Large intestine (tissue), 3 donors: ENCODE data around the gene ALDH3A1. TPM values are rescaled to one million over a fixed set of nuclear protein-coding genes. Genes with fewer than 3 reads are reported as not detected.
"Not testable (repeated sequence)": the region's sequence is repeated elsewhere in the genome, so short reads cannot be mapped to it uniquely, and the experiment has no call there.

ENCODE experiments used
- DNase-seq, 2 donors: peaks; one replicate each; pipeline versions ENCODE4 v3.0.0 to v3.0.0-alpha.2; 2013
- H3K27ac ChIP-seq: one replicate; pipeline ENCODE4 v1.5.1; 2013; ENCODE audit warnings: low read length
- H3K27me3 ChIP-seq: 2 replicates; pipeline ENCODE4 v1.6.1; 2013; ENCODE audit warnings: low read length; ENCODE audit not compliant: control insufficient read depth, insufficient read depth
- H3K36me3 ChIP-seq: 2 replicates; pipeline ENCODE4 v1.6.1; 2013; ENCODE audit warnings: low read length; ENCODE audit not compliant: control insufficient read depth, insufficient read depth
- H3K4me1 ChIP-seq: one replicate; pipeline ENCODE4 v1.6.1; 2013; ENCODE audit warnings: low read length; ENCODE audit not compliant: control insufficient read depth, insufficient read depth
- H3K4me3 ChIP-seq: one replicate; pipeline ENCODE4 v1.5.1; 2013; ENCODE audit warnings: low read length
- H3K9me3 ChIP-seq: one replicate; pipeline ENCODE4 v1.6.1; 2013; ENCODE audit warnings: mild to moderate bottlenecking, low read depth, low read length, moderate library complexity; ENCODE audit not compliant: control insufficient read depth
- WGBS: methylation state at CpG from one replicate; pipeline ENCODE4 v1.1.5; 2013; ENCODE audit warnings: low lambda C conversion rate; ENCODE audit not compliant: insufficient coverage; 5-methylcytosine and 5-hydroxymethylcytosine counted together
- polyA plus RNA-seq: library from polyadenylated mRNA; unstranded; fragments of 120-200 nt; gene quantifications from one replicate; pipeline ENCODE4 v1.2.1, GENCODE V29; 2013

Gene ALDH3A1
- polyA plus RNA-seq, 1 donor, result 1.6 TPM

DNA sequence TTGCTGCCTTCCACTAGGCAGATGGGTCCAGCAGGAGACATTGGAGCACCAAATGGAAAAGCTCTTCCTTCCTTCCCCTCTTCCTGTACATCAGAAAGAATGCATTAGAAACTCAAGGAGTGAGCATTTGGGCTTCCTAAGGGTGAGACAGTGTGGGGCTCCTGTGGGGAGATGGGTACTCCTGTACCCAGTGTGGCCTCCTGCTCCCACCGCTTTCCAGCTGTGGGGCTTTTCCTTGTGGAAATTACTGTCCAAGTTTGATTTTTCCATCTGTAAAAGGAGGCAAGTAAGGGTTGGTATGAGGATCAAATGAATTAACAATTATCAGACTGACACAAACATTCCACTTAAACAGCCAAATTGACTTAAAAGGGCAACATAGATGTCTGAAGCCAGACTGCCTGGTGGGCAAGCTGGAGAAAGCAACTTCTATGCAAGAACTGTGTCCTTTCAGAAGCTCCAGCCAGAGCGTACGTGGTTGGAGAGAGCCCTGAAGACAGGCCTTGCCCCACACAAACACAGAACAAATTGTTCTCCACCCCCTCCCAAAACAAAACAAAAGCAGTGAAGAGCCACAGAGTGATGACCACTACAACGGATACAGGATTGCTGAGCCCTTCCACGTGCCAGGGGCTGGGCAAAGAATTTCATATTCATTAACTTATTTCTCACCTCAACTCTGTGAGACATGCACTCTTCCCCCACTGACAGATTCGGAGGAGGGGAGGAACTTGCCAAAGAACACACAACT lies 23.1 kb upstream of the ALDH3A1 start:
- no peaks in the 10 kb centered on the region for H3K4me1 ChIP-seq
- WGBS, result 80% methylated on average over 1 of the region's 6 CpGs
- no peak for DNase-seq
- no peak overlapping the region for H3K27ac ChIP-seq
- no peaks in the 10 kb centered on the region for H3K9me3 ChIP-seq
- H3K4me3 ChIP-seq, result no peak overlapping the region
- no peaks in the 10 kb centered on the region for H3K27me3 ChIP-seq
- H3K36me3 ChIP-seq, result peaks cover 16% of the 10 kb centered on the region

DNA sequence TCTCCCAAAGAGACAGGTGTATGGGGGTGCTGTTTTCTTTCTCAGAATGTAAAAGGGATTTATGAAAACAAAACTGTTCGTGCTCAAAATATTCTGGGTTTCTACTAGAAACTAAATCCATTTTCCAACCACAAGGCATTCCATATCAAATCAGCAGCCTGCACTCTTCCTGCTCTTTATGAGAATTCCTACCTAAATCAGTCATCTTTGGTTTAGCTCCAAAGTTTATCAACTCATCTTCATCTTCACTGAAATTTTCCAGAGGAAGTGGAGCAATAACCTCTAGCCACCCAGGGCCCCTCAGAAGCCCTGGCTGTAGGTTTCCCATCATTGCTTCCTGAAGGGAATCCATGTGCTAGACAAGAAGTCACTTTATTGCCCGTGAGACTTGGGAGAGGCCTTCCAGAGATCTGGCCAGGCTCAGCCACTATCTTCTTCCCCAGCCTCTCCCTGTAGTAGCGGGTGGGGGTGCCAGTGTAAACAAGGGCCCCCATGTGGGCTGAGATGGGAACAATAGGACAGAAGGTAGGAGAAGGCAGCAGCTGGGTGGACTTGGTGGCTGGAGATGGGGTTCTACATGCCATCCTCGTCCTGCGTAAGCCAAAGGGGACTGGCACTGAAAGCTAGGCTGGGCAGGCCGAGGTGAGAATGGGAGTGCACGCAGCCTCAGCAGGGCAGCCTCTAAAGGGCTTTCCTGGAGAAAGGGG lies 22.0 kb upstream of the ALDH3A1 start:
- H3K27ac ChIP-seq, result no peak overlapping the region
- no peak overlapping the region for H3K4me3 ChIP-seq
- DNase-seq, result no peak
- no peaks in the 10 kb centered on the region for H3K4me1 ChIP-seq
- H3K36me3 ChIP-seq, result peaks cover 9% of the 10 kb centered on the region
- H3K27me3 ChIP-seq, result no peaks in the 10 kb centered on the region
- H3K9me3 ChIP-seq, result no peaks in the 10 kb centered on the region
- WGBS, result no CpG with 5 or more reads among the region's 7 CpGs

DNA sequence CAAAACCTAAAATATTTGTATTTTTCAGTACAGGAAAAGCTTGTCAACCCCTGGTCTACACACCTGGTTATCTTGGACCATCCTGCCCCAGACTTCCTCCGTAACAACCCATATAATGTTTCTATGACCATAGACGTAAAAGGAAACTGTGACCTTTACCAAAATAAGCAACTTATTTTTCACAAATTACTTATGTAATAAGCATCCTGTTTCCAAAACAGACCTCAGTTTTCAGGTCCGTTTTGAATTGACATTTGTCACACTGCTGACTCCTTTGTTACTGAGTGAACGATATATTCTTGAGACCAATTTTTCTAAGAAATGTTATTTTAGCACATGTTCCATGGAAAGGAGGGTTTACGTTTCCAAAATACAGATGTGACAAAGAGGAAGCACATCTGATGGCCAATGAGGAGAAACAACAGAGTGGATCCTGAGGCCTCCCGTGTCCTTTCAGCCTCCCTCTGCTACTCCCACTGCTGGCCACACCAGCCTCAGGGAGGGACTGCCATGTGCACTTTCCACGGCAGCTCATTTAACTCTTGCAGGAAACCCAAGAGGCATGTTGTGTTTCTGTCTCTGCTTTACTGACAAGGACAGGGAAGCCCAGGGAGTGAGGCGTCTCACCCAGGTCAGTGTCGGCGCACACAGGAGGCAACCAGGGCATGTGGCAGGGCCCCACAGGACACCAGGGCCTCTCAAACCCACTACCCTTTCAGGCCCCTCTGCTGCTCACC lies 20.1 kb upstream of the ALDH3A1 start:
- DNase-seq, result no peak
- 58% methylated on average over 3 of the region's 10 CpGs for WGBS
- H3K4me1 ChIP-seq, result no peaks in the 10 kb centered on the region
- no peaks in the 10 kb centered on the region for H3K27me3 ChIP-seq
- H3K4me3 ChIP-seq, result no peak overlapping the region
- H3K27ac ChIP-seq, result no peak overlapping the region
- peaks cover 5% of the 10 kb centered on the region for H3K36me3 ChIP-seq
- H3K9me3 ChIP-seq, result no peaks in the 10 kb centered on the region

DNA sequence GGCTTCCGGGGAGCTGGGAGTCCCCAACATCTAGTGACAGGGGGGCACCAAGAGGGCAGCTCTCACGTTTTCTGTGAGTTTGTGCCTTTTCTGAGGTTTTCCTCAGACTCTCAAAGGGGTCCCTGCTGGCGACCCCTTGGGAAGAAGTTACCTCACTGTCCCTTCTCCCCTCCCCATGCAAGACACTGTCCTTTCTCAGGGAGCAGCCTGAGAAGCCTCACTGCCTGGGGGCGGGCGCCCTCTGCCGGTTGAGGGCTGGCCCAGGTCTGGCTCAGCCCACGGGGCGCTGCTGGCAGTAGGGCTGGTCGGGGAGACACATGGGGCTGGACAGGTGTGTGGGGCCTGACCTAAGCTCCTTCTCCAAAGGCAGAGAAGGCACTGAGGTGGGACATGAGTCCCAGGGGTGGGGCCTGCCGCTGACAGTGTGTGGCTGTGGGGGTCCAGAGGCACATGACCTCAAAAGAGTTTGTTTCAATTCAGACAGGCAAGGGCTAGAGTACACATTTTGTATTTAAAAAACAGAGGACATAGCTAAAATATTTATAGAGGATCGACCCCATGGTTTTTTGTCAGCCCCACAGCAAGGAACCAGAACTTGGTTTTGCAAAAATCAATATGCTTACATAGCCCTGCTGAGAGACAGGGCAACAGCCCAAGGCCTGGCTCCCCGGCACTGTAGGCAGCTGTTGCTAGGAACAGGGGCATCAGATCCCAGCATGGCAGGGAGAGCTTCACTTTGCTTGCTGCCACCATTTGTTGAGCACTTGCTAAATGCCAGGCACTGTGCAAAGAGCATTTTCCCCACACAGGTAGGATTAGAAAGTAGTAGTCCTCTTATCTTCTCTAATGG lies 18.5 kb upstream of the ALDH3A1 start:
- Histone ChIP-seq H3K27ac (no peak overlapping the region), H3K36me3 (peaks cover 2% of the 10 kb centered on the region), H3K9me3 (no peaks in the 10 kb centered on the region), H3K4me1 (no peaks in the 10 kb centered on the region), H3K4me3 (no peak overlapping the region), H3K27me3 (no peaks in the 10 kb centered on the region)
- peak; percentile 58 to 60 for DNase-seq
- 29% methylated on average over 1 of the region's 12 CpGs for WGBS

DNA sequence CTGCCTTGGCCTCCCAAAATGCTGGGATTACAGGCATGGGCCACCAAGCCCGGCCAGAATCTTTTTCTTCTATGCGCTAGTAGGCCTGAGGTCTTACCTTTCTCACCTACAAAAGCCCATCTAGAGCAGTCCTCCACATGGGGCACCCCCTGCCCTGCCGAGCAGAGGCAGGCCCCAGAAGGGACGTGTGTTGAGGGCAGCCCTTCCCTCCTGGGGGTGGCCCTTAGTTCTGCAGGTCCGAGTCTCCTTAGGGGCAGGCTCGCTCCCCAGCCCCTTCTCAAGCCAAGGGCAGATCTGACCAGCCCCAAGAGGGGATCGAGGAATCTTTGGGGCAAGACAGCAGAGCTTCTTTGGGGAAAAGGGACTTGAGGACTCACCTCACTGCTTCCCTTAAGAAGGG lies 17.9 kb upstream of the ALDH3A1 start:
- Histone ChIP-seq H3K4me1 (no peaks in the 10 kb centered on the region), H3K36me3 (peaks cover 2% of the 10 kb centered on the region), H3K4me3 (no peak overlapping the region), H3K27ac (no peak overlapping the region), H3K9me3 (no peaks in the 10 kb centered on the region), H3K27me3 (no peaks in the 10 kb centered on the region)
- DNase-seq, result no peak
- no CpG with 5 or more reads among the region's 7 CpGs for WGBS

DNA sequence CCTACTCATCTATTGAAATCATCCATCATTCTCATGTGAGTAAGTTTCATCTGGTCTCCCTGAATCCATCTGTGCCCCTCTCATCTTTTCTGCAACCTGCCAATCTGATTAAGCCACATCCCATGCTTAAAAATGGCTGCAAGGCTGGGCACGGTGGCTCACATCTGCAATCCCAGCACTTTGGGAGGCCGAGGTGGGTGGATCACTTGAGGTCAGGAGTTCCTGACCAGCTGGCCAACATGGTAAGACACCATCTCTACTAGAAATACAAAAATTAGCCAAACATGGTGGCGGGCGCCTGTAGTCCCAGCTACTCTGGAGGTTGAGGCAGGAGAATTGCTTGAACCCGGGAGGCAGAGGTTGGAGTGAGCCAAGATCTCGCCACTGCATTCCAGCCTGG lies 15.9 kb upstream of the ALDH3A1 start:
- H3K9me3 ChIP-seq, H3K36me3 ChIP-seq, H3K27ac ChIP-seq, H3K4me1 ChIP-seq, H3K4me3 ChIP-seq, H3K27me3 ChIP-seq, DNase-seq: not testable (repeated sequence)
- WGBS, result no CpG with 5 or more reads among the region's 6 CpGs

GRCh38 chr17:19763416-19763815 lies 15.3 kb upstream of the ALDH3A1 start:
- no peaks in the 10 kb centered on the region for H3K4me1 ChIP-seq
- H3K36me3 ChIP-seq, result no peaks in the 10 kb centered on the region
- no peak overlapping the region for H3K27ac ChIP-seq
- WGBS, result no CpG with 5 or more reads among the region's 2 CpGs
- H3K27me3 ChIP-seq, result no peaks in the 10 kb centered on the region
- no peak overlapping the region for H3K4me3 ChIP-seq
- no peaks in the 10 kb centered on the region for H3K9me3 ChIP-seq
- no peak for DNase-seq

- Histone ChIP-seq H3K27me3 (no peaks in the 10 kb centered on the region), H3K36me3 (no peaks in the 10 kb centered on the region), H3K27ac (no peak overlapping the region), H3K4me1 (no peaks in the 10 kb centered on the region), H3K9me3 (no peaks in the 10 kb centered on the region), H3K4me3 (no peak overlapping the region)
- no CpG with 5 or more reads among the region's 15 CpGs for WGBS
- peak; percentile 46 to 58 for DNase-seq
Measured at GRCh38 chr17:19762515-19762961, 14.4 kb upstream of the ALDH3A1 start.

DNA sequence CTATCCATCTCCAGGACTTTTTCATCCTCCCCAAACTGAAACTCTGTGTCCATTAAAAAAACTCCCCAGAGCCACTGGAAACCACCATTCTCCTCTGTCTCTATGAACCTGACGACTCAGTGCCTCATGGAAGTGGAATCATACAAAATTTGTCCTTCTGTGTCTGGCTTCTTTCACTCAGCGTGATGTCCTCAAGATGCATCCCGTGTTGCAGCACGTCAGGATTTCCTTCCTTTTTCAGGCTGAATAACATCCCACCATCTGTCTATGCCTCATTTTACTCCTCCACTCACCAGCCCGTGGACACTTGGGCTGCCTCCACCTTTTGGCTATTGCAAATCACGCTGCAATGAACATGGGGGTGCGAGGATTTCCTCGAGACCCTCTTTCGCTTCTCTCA lies 12.6 kb upstream of the ALDH3A1 start:
- 60% methylated on average over 1 of the region's 9 CpGs for WGBS
- Histone ChIP-seq H3K27me3 (no peaks in the 10 kb centered on the region), H3K9me3 (no peaks in the 10 kb centered on the region), H3K27ac (no peak overlapping the region), H3K4me1 (peaks cover 7% of the 10 kb centered on the region), H3K36me3 (no peaks in the 10 kb centered on the region), H3K4me3 (no peak overlapping the region)
- DNase-seq, result no peak
